Stimulated activated CD4-positive, alpha-beta T cell treated with anti-CD3 and anti-CD28 coated beads, Interleukin-12 subunit alpha, Interleukin-12 subunit beta, amount 100 ng/mL, for 24 hours (primary cell): ENCODE results near the gene SLC25A23.
A peak's percentile ranks its signal among the peaks of the same experiment; 100 is the strongest.
"Not testable (repeated sequence)": the region's sequence is repeated elsewhere in the genome, so short reads cannot be mapped to it uniquely, and the experiment has no call there.

Experiments used
- DNase-seq, 2 experiments: peaks; one replicate each; pipeline ENCODE4 v3.0.0-alpha.2; 2020; ENCODE audit warnings: low read depth in 2 of 2

Gene SLC25A23

GRCh38 chr19:6402058-6402457 lies 57.5 kb downstream of the SLC25A23 start:
- no peak for DNase-seq

- DNase-seq: not testable (repeated sequence)
Measured at GRCh38 chr19:6400062-6400944, 59.3 kb downstream of the SLC25A23 start.

- no peak for DNase-seq
Measured at GRCh38 chr19:6396305-6396704, 63.3 kb downstream of the SLC25A23 start.

GRCh38 chr19:6394831-6395230 lies 64.8 kb downstream of the SLC25A23 start:
- DNase-seq: no peak

GRCh38 chr19:6393983-6394412 lies 65.6 kb downstream of the SLC25A23 start:
- DNase-seq: peak in 1 of 2 experiments; percentile 72

- DNase-seq: peak; percentile 86 to 92
Measured at GRCh38 chr19:6393074-6393982, 66.3 kb downstream of the SLC25A23 start, which contains the start of gene GTF2F1. GTF2F1 (minus strand) TSS chr19:6393164; CDS start chr19:6392995, 169 bp downstream.

- no peak for DNase-seq
Measured at GRCh38 chr19:6392221-6393073, 67.1 kb downstream of the SLC25A23 start.
